SK-N-SH treated with all-trans-retinoic acid at 6 μM for 48 hours (cell line): ENCODE data around the gene RIPK4.

Experiments
- ATAC-seq: fragments of 200-7000 bp; cut with Tn5 transposase; 3 replicates; pipeline ENCODE4 v1.9.1; 2020; ENCODE audit warnings: mild to moderate bottlenecking, moderate library complexity
- ARNTL ChIP-seq: fragments of 450-650 bp; formaldehyde crosslinking; IDR thresholded peaks from 2 replicates; pipeline ENCODE4 v1.5.0; 2020; ENCODE audit warnings: low read depth, mild to moderate bottlenecking, moderate library complexity, borderline replicate concordance
- BACH2 ChIP-seq: fragments of 250-450 bp; sonication (Bioruptor Pico); IDR thresholded peaks from 2 replicates; pipeline ENCODE4 v1.9.0; 2021; ENCODE audit warnings: mild to moderate bottlenecking, borderline replicate concordance
- CREB5 ChIP-seq: fragments of 250-450 bp; sonication (Bioruptor Pico); IDR thresholded peaks from 2 replicates; pipeline ENCODE4 v1.5.1; 2020; ENCODE audit warnings: low read depth, mild to moderate bottlenecking, moderate library complexity
- CSDC2 ChIP-seq: fragments of 250-450 bp; sonication (Bioruptor Pico); IDR thresholded peaks from 2 replicates; pipeline ENCODE4 v1.5.0; 2020; ENCODE audit warnings: mild to moderate bottlenecking, moderate library complexity
- CSRNP3 ChIP-seq: fragments of 250-450 bp; sonication (Bioruptor Pico); IDR thresholded peaks from 2 replicates; pipeline ENCODE4 v1.5.1; 2021; ENCODE audit warnings: mild to moderate bottlenecking, moderate library complexity
- ESRRG ChIP-seq: fragments of 250-450 bp; sonication (Bioruptor Pico); IDR thresholded peaks from 2 replicates; pipeline ENCODE4 v1.6.1; 2021; ENCODE audit warnings: mild to moderate bottlenecking
- GLIS3 ChIP-seq: fragments of 250-450 bp; sonication (Bioruptor Pico); IDR thresholded peaks from 2 replicates; pipeline ENCODE4 v1.5.0; 2020; ENCODE audit warnings: mild to moderate bottlenecking, moderate library complexity
- ISL1 ChIP-seq: fragments of 250-450 bp; sonication (Bioruptor Pico); IDR thresholded peaks from 2 replicates; pipeline ENCODE4 v2.1.2; 2022; ENCODE audit warnings: mild to moderate bottlenecking, moderate library complexity
- OSR1 ChIP-seq: fragments of 250-450 bp; sonication (Bioruptor Pico); IDR thresholded peaks from 2 replicates; pipeline ENCODE4 v1.8.0; 2022; ENCODE audit warnings: moderate library complexity, mild to moderate bottlenecking, inconsistent platforms
- PATZ1 ChIP-seq: fragments of 250-450 bp; sonication (Bioruptor Pico); IDR thresholded peaks from 2 replicates; pipeline ENCODE4 v1.8.0; 2020; ENCODE audit warnings: mild to moderate bottlenecking, moderate library complexity, borderline replicate concordance
- POU6F1 ChIP-seq: fragments of 250-450 bp; sonication (Bioruptor Pico); IDR thresholded peaks from 2 replicates; pipeline ENCODE4 v1.8.0; 2021; ENCODE audit warnings: low read depth, mild to moderate bottlenecking, moderate library complexity, borderline replicate concordance
- PPARA ChIP-seq: fragments of 250-450 bp; sonication (Bioruptor Pico); IDR thresholded peaks from 2 replicates; pipeline ENCODE4 v1.5.0; 2020; ENCODE audit warnings: mild to moderate bottlenecking, borderline replicate concordance
- RARB ChIP-seq: fragments of 250-450 bp; sonication (Bioruptor Pico); IDR thresholded peaks from 2 replicates; pipeline ENCODE4 v1.8.0; 2021; ENCODE audit warnings: mild to moderate bottlenecking, moderate library complexity
- SNAI2 ChIP-seq: fragments of 250-450 bp; sonication (Bioruptor Pico); IDR thresholded peaks from 2 replicates; pipeline ENCODE4 v1.5.0; 2020; ENCODE audit warnings: mild to moderate bottlenecking, moderate library complexity
- TCF4 ChIP-seq: fragments of 250-450 bp; sonication (Bioruptor Pico); IDR thresholded peaks from 2 replicates; pipeline ENCODE4 v1.8.0; 2021; ENCODE audit warnings: mild to moderate bottlenecking, moderate library complexity, borderline replicate concordance
- TOX ChIP-seq: fragments of 250-450 bp; sonication (Bioruptor Pico); IDR thresholded peaks from 2 replicates; pipeline ENCODE4 v1.8.0; 2021; ENCODE audit warnings: mild to moderate bottlenecking, moderate library complexity, borderline replicate concordance
- ZC3H10 ChIP-seq: fragments of 250-450 bp; sonication (Bioruptor Pico); IDR thresholded peaks from 2 replicates; pipeline ENCODE4 v1.5.1; 2021; ENCODE audit warnings: mild to moderate bottlenecking, moderate library complexity
- ZFP30 ChIP-seq: fragments of 450-650 bp; formaldehyde crosslinking; IDR thresholded peaks from 2 replicates; pipeline ENCODE4 v1.5.0; 2022; ENCODE audit warnings: mild to moderate bottlenecking, moderate library complexity
- ZNF565 ChIP-seq: fragments of 450-650 bp; formaldehyde crosslinking; conservative IDR thresholded peaks from 2 replicates; pipeline ENCODE4 v1.5.0; 2020; ENCODE audit warnings: low read depth, mild to moderate bottlenecking, moderate library complexity
- ZNF70 ChIP-seq: fragments of 450-650 bp; formaldehyde crosslinking; IDR thresholded peaks from 2 replicates; pipeline ENCODE4 v1.5.0; 2020; ENCODE audit warnings: mild to moderate bottlenecking, moderate library complexity
- ZNF8 ChIP-seq: fragments of 450-650 bp; formaldehyde crosslinking; IDR thresholded peaks from 2 replicates; pipeline ENCODE4 v1.5.0; 2020; ENCODE audit warnings: mild to moderate bottlenecking, moderate library complexity
- TF ChIP-seq, protein P1 (sequence below): fragments of 250-450 bp; sonication (Bioruptor Pico); IDR thresholded peaks from 2 replicates; pipeline ENCODE4 v1.5.0; 2020; ENCODE audit warnings: mild to moderate bottlenecking, moderate library complexity

RIPK4 gene

GRCh38 chr21:41806773-41807172, 39.9 kb upstream of the RIPK4 start:
- ATAC-seq = no peak
- no peak for TF ChIP-seq PPARA (CRISPR knock-in tag)
- no peak for TF ChIP-seq CSRNP3 (CRISPR knock-in tag)
- TF ChIP-seq ZNF8 (CRISPR knock-in tag) = no peak
- no peak for TF ChIP-seq ESRRG (CRISPR knock-in tag)
- no peak for TF ChIP-seq ISL1
- no peak for TF ChIP-seq SNAI2 (CRISPR knock-in tag)
- no peak for TF ChIP-seq TOX
- TF ChIP-seq ZNF70 (CRISPR knock-in tag) = no peak
- TF ChIP-seq GLIS3 (CRISPR knock-in tag) = no peak
- TF ChIP-seq ZNF565 = no peak
- TF ChIP-seq, protein P1, sequence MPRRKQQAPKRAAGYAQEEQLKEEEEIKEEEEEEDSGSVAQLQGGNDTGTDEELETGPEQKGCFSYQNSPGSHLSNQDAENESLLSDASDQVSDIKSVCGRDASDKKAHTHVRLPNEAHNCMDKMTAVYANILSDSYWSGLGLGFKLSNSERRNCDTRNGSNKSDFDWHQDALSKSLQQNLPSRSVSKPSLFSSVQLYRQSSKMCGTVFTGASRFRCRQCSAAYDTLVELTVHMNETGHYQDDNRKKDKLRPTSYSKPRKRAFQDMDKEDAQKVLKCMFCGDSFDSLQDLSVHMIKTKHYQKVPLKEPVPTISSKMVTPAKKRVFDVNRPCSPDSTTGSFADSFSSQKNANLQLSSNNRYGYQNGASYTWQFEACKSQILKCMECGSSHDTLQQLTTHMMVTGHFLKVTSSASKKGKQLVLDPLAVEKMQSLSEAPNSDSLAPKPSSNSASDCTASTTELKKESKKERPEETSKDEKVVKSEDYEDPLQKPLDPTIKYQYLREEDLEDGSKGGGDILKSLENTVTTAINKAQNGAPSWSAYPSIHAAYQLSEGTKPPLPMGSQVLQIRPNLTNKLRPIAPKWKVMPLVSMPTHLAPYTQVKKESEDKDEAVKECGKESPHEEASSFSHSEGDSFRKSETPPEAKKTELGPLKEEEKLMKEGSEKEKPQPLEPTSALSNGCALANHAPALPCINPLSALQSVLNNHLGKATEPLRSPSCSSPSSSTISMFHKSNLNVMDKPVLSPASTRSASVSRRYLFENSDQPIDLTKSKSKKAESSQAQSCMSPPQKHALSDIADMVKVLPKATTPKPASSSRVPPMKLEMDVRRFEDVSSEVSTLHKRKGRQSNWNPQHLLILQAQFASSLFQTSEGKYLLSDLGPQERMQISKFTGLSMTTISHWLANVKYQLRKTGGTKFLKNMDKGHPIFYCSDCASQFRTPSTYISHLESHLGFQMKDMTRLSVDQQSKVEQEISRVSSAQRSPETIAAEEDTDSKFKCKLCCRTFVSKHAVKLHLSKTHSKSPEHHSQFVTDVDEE (CRISPR knock-in tag) = no peak
- TF ChIP-seq OSR1 = no peak
- no peak for TF ChIP-seq ZC3H10 (CRISPR knock-in tag)
- TF ChIP-seq POU6F1 (CRISPR knock-in tag) = no peak
- no peak for TF ChIP-seq CSDC2
- no peak for TF ChIP-seq RARB (CRISPR knock-in tag)

DNA sequence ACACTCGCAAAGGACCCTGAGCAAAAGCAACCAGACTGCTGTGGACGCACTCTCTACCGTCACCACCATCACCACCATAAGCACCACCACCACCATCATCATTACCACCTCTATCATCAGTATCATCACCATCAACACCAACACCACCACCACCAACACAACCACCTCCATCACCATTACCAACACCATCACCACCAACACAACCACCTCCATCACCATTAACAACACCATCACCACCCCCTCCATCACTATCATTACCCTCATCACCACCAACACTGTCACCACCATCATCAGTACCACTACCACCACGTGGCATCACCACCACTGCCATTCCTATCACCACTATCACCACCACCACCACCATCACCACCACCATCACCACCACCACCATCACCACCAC, 38.8 kb upstream of the RIPK4 start:
- no peak for TF ChIP-seq ZNF8 (CRISPR knock-in tag)
- no peak for TF ChIP-seq SNAI2 (CRISPR knock-in tag)
- TF ChIP-seq OSR1 = no peak
- TF ChIP-seq RARB (CRISPR knock-in tag) = no peak
- no peak for TF ChIP-seq ARNTL (CRISPR knock-in tag)
- no peak for TF ChIP-seq ZFP30 (CRISPR knock-in tag)
- no peak for TF ChIP-seq CSDC2
- no peak for TF ChIP-seq ZNF70 (CRISPR knock-in tag)
- no peak for TF ChIP-seq PPARA (CRISPR knock-in tag)
- TF ChIP-seq ISL1 = no peak
- no peak for TF ChIP-seq ZC3H10 (CRISPR knock-in tag)
- ATAC-seq = no peak

DNA sequence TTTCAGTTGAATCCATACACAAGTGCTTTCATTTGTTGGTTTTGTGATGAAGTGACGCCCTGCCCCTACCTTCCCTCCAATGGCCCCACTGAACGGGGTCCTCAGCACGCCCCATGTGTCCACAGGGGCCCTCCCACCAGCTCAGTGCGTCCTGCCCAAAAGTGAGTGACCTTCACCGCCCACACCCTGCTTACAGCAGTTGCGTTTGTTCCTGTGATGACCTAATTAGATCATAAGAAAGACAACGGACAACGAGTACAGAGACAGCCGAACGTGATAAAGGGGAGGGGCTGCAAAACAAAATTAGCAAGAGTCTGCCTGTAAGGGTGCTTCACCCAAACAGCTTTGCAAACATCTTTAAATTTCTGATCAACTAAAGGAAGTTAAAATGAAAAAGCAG, 38.2 kb upstream of the RIPK4 start:
- no peak for ATAC-seq
- TF ChIP-seq GLIS3 (CRISPR knock-in tag) = no peak
- no peak for TF ChIP-seq TCF4 (CRISPR knock-in tag)
- TF ChIP-seq ISL1 = no peak
- no peak for TF ChIP-seq PATZ1 (CRISPR knock-in tag)
- TF ChIP-seq, protein P1 (CRISPR knock-in tag) = no peak
- no peak for TF ChIP-seq CSDC2
- no peak for TF ChIP-seq ZFP30 (CRISPR knock-in tag)
- no peak for TF ChIP-seq OSR1
- no peak for TF ChIP-seq CREB5
- TF ChIP-seq ZNF70 (CRISPR knock-in tag) = no peak
- no peak for TF ChIP-seq TOX
- no peak for TF ChIP-seq ZNF8 (CRISPR knock-in tag)
- no peak for TF ChIP-seq BACH2 (CRISPR knock-in tag)
- TF ChIP-seq ESRRG (CRISPR knock-in tag) = no peak
- no peak for TF ChIP-seq RARB (CRISPR knock-in tag)
- no peak for TF ChIP-seq POU6F1 (CRISPR knock-in tag)
- no peak for TF ChIP-seq ZNF565
- no peak for TF ChIP-seq ZC3H10 (CRISPR knock-in tag)
- no peak for TF ChIP-seq SNAI2 (CRISPR knock-in tag)
- no peak for TF ChIP-seq ARNTL (CRISPR knock-in tag)
